DOHH2 (cell line): ENCODE results near the gene RSPH6A.

Source experiments
- H3F3A ChIP-seq: fragments of 200-600 bp; sonication (generic), shearing (Covaris generic); 2 replicates; pipeline ENCODE4 v1.6.0; 2016; ENCODE audit warnings: antibody characterized with exemption, mild to moderate bottlenecking; ENCODE audit not compliant: control insufficient read depth, insufficient read depth
- H3K27ac ChIP-seq: fragments of 200-600 bp; sonication (generic); 2 replicates; pipeline ENCODE4 v1.5.1; 2014; ENCODE audit warnings: low read depth, mild to moderate bottlenecking, low read length, moderate library complexity
- H3K27me3 ChIP-seq: fragments of 200-600 bp; sonication (generic); 2 replicates; pipeline ENCODE4 v1.6.1; 2014; ENCODE audit warnings: mild to moderate bottlenecking, low read length, mixed read lengths; ENCODE audit not compliant: control insufficient read depth
- H3K36me3 ChIP-seq: fragments of 200-600 bp; sonication (generic); 2 replicates; pipeline ENCODE4 v1.6.1; 2014; ENCODE audit warnings: mild to moderate bottlenecking, low read length, moderate library complexity, mixed read lengths; ENCODE audit not compliant: control insufficient read depth
- H3K4me1 ChIP-seq: fragments of 200-600 bp; sonication (generic); 2 replicates; pipeline ENCODE4 v1.6.1; 2014; ENCODE audit warnings: mild to moderate bottlenecking, low read length, mixed read lengths; ENCODE audit not compliant: control insufficient read depth
- H3K4me2 ChIP-seq: fragments of 200-600 bp; sonication (generic); 2 replicates; pipeline ENCODE4 v1.6.0; 2014; ENCODE audit warnings: mild to moderate bottlenecking, low read length, moderate library complexity
- H3K4me3 ChIP-seq: fragments of 200-600 bp; sonication (generic); 2 replicates; pipeline ENCODE4 v1.5.1; 2014; ENCODE audit warnings: mild to moderate bottlenecking, low read length, mixed read lengths
- H3K79me2 ChIP-seq: fragments of 200-600 bp; sonication (generic); 2 replicates; pipeline ENCODE4 v1.6.1; 2014; ENCODE audit warnings: mild to moderate bottlenecking, low read length, mixed read lengths; ENCODE audit not compliant: control insufficient read depth
- H3K9me2 ChIP-seq: fragments of 200-600 bp; sonication (generic); replicated peaks from 2 replicates; pipeline ENCODE4 v1.6.1; 2014; ENCODE audit warnings: mild to moderate bottlenecking, low read length, mixed read lengths; ENCODE audit not compliant: control insufficient read depth
- H3K9me3 ChIP-seq: fragments of 200-600 bp; sonication (generic); 2 replicates; pipeline ENCODE4 v1.6.1; 2014; ENCODE audit warnings: antibody characterized with exemption, low read length, mixed read lengths; ENCODE audit not compliant: control insufficient read depth, insufficient read depth
- H4K20me1 ChIP-seq: fragments of 200-600 bp; sonication (generic); 2 replicates; pipeline ENCODE4 v1.6.0; 2014; ENCODE audit warnings: low read depth, mild to moderate bottlenecking, antibody characterized with exemption, low read length, moderate library complexity; ENCODE audit not compliant: control insufficient read depth, insufficient read depth
- EZH2phosphoT487 ChIP-seq: fragments of 200-600 bp; sonication (generic); IDR thresholded peaks from 2 replicates; pipeline ENCODE4 v1.6.1; 2017; ENCODE audit warnings: borderline replicate concordance, mild to moderate bottlenecking, antibody characterized with exemption, low read length, moderate library complexity, mixed read lengths
- TF ChIP-seq, protein P1 (sequence below): fragments of 200-600 bp; sonication (generic); IDR thresholded peaks from one replicate; pipeline ENCODE4 v1.5.1; 2014; ENCODE audit warnings: antibody characterized with exemption, mild to moderate bottlenecking, low read depth, low read length; ENCODE audit not compliant: poor library complexity, severe bottlenecking

The RSPH6A gene

GRCh38 chr19:45827459-45828093, 12.5 kb upstream of the RSPH6A start:
- TF ChIP-seq, protein P1, sequence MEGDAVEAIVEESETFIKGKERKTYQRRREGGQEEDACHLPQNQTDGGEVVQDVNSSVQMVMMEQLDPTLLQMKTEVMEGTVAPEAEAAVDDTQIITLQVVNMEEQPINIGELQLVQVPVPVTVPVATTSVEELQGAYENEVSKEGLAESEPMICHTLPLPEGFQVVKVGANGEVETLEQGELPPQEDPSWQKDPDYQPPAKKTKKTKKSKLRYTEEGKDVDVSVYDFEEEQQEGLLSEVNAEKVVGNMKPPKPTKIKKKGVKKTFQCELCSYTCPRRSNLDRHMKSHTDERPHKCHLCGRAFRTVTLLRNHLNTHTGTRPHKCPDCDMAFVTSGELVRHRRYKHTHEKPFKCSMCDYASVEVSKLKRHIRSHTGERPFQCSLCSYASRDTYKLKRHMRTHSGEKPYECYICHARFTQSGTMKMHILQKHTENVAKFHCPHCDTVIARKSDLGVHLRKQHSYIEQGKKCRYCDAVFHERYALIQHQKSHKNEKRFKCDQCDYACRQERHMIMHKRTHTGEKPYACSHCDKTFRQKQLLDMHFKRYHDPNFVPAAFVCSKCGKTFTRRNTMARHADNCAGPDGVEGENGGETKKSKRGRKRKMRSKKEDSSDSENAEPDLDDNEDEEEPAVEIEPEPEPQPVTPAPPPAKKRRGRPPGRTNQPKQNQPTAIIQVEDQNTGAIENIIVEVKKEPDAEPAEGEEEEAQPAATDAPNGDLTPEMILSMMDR, result no peak
- TF ChIP-seq EZH2phosphoT487, result no peak
- no peak overlapping the region for H3K4me3 ChIP-seq
- H3K36me3 ChIP-seq, result peaks cover 93% of the 10 kb centered on the region
- H3F3A ChIP-seq, result no peaks in the 10 kb centered on the region
- H4K20me1 ChIP-seq, result no peaks in the 10 kb centered on the region
- no peaks in the 10 kb centered on the region for H3K4me1 ChIP-seq
- no peaks in the 10 kb centered on the region for H3K9me2 ChIP-seq
- H3K27me3 ChIP-seq, result no peaks in the 10 kb centered on the region
- H3K4me2 ChIP-seq, result no peak overlapping the region
- H3K27ac ChIP-seq, result no peak overlapping the region
- H3K79me2 ChIP-seq, result no peaks in the 10 kb centered on the region
- no peaks in the 10 kb centered on the region for H3K9me3 ChIP-seq

- H3K79me2 ChIP-seq, result no peaks in the 10 kb centered on the region
- no peaks in the 10 kb centered on the region for H3K9me3 ChIP-seq
- H4K20me1 ChIP-seq, result no peaks in the 10 kb centered on the region
- H3K27ac ChIP-seq, result no peak overlapping the region
- H3K9me2 ChIP-seq, result no peaks in the 10 kb centered on the region
- H3K4me2 ChIP-seq, result no peak overlapping the region
- H3F3A ChIP-seq, result no peaks in the 10 kb centered on the region
- TF ChIP-seq, protein P1, result no peak
- TF ChIP-seq EZH2phosphoT487, result no peak
- no peak overlapping the region for H3K4me3 ChIP-seq
- peaks cover 90% of the 10 kb centered on the region for H3K36me3 ChIP-seq
- no peaks in the 10 kb centered on the region for H3K27me3 ChIP-seq
- no peaks in the 10 kb centered on the region for H3K4me1 ChIP-seq
These were observed 11.8 kb upstream of the RSPH6A start for GRCh38 chr19:45826934-45827333.

- Histone ChIP-seq H3K4me1 (no peaks in the 10 kb centered on the region), H3K9me3 (no peaks in the 10 kb centered on the region), H3K27me3 (no peaks in the 10 kb centered on the region), H3K36me3 (peaks cover 88% of the 10 kb centered on the region), H3K27ac (no peak overlapping the region), H3F3A (no peaks in the 10 kb centered on the region), H4K20me1 (no peaks in the 10 kb centered on the region), H3K4me3 (no peak overlapping the region), H3K4me2 (no peak overlapping the region), H3K9me2 (no peaks in the 10 kb centered on the region), H3K79me2 (no peaks in the 10 kb centered on the region)
- TF ChIP-seq, protein P1, result no peak
- no peak for TF ChIP-seq EZH2phosphoT487
These were observed 11.1 kb upstream of the RSPH6A start for GRCh38 chr19:45825917-45826893.
